ENCODE measurements around the gene GNAL.

Gene GNAL

GRCh38 chr18:11802586-11802985 is 113.5 kb downstream of the GNAL start:
- H3K4me1 Mint-ChIP-seq = peaks cover 0 to 4% of the 10 kb centered on the region in 2 donors
- H3K36me3 Mint-ChIP-seq = no peaks in the 10 kb centered on the region
- no peak overlapping the region for H3K4me3 Mint-ChIP-seq
- no peak for DNase-seq
- no peaks in the 10 kb centered on the region for H3K9me3 Mint-ChIP-seq
- H3K27me3 Mint-ChIP-seq = peaks cover 16 to 23% of the 10 kb centered on the region in 2 donors
- no peak for ATAC-seq (replicated peaks)
- H3K27ac Mint-ChIP-seq = no peak overlapping the region

GRCh38 chr18:11807233-11807632 is 118.2 kb downstream of the GNAL start:
- H3K9me3 Mint-ChIP-seq = no peaks in the 10 kb centered on the region
- DNase-seq = no peak
- no peak overlapping the region for H3K4me3 Mint-ChIP-seq

GRCh38 chr18:11808001-11808855 is 119.2 kb downstream of the GNAL start:
- Mint-ChIP-seq H3K27me3 (peaks cover 11 to 22% of the 10 kb centered on the region in 2 donors), H3K27ac (no peak overlapping the region), H3K9me3 (no peaks in the 10 kb centered on the region), H3K4me3 (no peak overlapping the region), H3K36me3 (no peaks in the 10 kb centered on the region), H3K4me1 (no peaks in the 10 kb centered on the region)
- no peak for ATAC-seq (replicated peaks)
- DNase-seq = no peak

More at GRCh38 chr18:11807233-11807632, 118.2 kb downstream of the GNAL start:
- H3K36me3 Mint-ChIP-seq = no peaks in the 10 kb centered on the region
- no peak for ATAC-seq (replicated peaks)
- no peak overlapping the region for H3K27ac Mint-ChIP-seq
- H3K27me3 Mint-ChIP-seq = peaks cover 16 to 29% of the 10 kb centered on the region in 2 donors
- no peaks in the 10 kb centered on the region for H3K4me1 Mint-ChIP-seq

GRCh38 chr18:11809895-11810294 is 120.8 kb downstream of the GNAL start:
- Mint-ChIP-seq H3K9me3 (no peaks in the 10 kb centered on the region), H3K4me1 (no peaks in the 10 kb centered on the region), H3K27ac (no peak overlapping the region), H3K27me3 (peaks cover 15 to 16% of the 10 kb centered on the region in 2 donors), H3K36me3 (no peaks in the 10 kb centered on the region), H3K4me3 (no peak overlapping the region)
- ATAC-seq (replicated peaks) = no peak
- DNase-seq = no peak

- DNase-seq (no peak), ATAC-seq (replicated peaks) (no peak)
- H3K36me3 Mint-ChIP-seq = no peaks in the 10 kb centered on the region
- peaks cover 15 to 16% of the 10 kb centered on the region in 2 donors for H3K27me3 Mint-ChIP-seq
- H3K9me3 Mint-ChIP-seq = no peaks in the 10 kb centered on the region
- H3K4me1 Mint-ChIP-seq = no peaks in the 10 kb centered on the region
- H3K27ac Mint-ChIP-seq = no peak overlapping the region
- H3K4me3 Mint-ChIP-seq = no peak overlapping the region
Observed at GRCh38 chr18:11810379-11810778, 121.3 kb downstream of the GNAL start.

- H3K27ac Mint-ChIP-seq = no peak overlapping the region
- no peaks in the 10 kb centered on the region for H3K9me3 Mint-ChIP-seq
- H3K27me3 Mint-ChIP-seq = peaks cover 15 to 19% of the 10 kb centered on the region in 2 donors
- H3K4me3 Mint-ChIP-seq = no peak overlapping the region
- no peak for DNase-seq
- ATAC-seq (replicated peaks) = no peak
- no peaks in the 10 kb centered on the region for H3K36me3 Mint-ChIP-seq
- no peaks in the 10 kb centered on the region for H3K4me1 Mint-ChIP-seq
Observed at GRCh38 chr18:11811009-11811408, 121.9 kb downstream of the GNAL start.

- Mint-ChIP-seq H3K9me3 (no peaks in the 10 kb centered on the region), H3K36me3 (no peaks in the 10 kb centered on the region), H3K4me1 (no peaks in the 10 kb centered on the region), H3K27ac (no peak overlapping the region), H3K4me3 (no peak overlapping the region), H3K27me3 (peaks cover 4 to 24% of the 10 kb centered on the region in 2 donors)
- DNase-seq = no peak
- ATAC-seq (replicated peaks) = no peak
Observed at GRCh38 chr18:11817229-11817628, 128.2 kb downstream of the GNAL start.

- DNase-seq = no peak
- Mint-ChIP-seq H3K4me3 (no peak overlapping the region), H3K27me3 (peaks cover 4 to 24% of the 10 kb centered on the region in 2 donors), H3K27ac (no peak overlapping the region), H3K9me3 (no peaks in the 10 kb centered on the region), H3K36me3 (no peaks in the 10 kb centered on the region), H3K4me1 (no peaks in the 10 kb centered on the region)
- ATAC-seq (replicated peaks) = no peak
Observed at GRCh38 chr18:11818486-11819203, 129.6 kb downstream of the GNAL start.

- DNase-seq = no peak
- Mint-ChIP-seq H3K27me3 (peaks cover 4 to 19% of the 10 kb centered on the region in 2 donors), H3K27ac (no peak overlapping the region), H3K4me1 (no peaks in the 10 kb centered on the region), H3K9me3 (no peaks in the 10 kb centered on the region), H3K36me3 (no peaks in the 10 kb centered on the region), H3K4me3 (no peak overlapping the region)
- no peak for ATAC-seq (replicated peaks)
Observed at GRCh38 chr18:11819938-11820337, 130.9 kb downstream of the GNAL start.

GRCh38 chr18:11820697-11821096 is 131.6 kb downstream of the GNAL start:
- Mint-ChIP-seq H3K27me3 (peaks cover 4 to 19% of the 10 kb centered on the region in 2 donors), H3K36me3 (no peaks in the 10 kb centered on the region), H3K4me1 (no peaks in the 10 kb centered on the region), H3K27ac (no peak overlapping the region), H3K4me3 (no peak overlapping the region), H3K9me3 (no peaks in the 10 kb centered on the region)
- ATAC-seq (replicated peaks) (no peak), DNase-seq (no peak)

- no peak for DNase-seq
Observed at GRCh38 chr18:11821208-11821607, 132.1 kb downstream of the GNAL start.

GRCh38 chr18:11821643-11822237 is 132.7 kb downstream of the GNAL start:
- Mint-ChIP-seq H3K9me3 (no peaks in the 10 kb centered on the region), H3K27me3 (peaks cover 4 to 9% of the 10 kb centered on the region in 2 donors), H3K27ac (no peak overlapping the region), H3K4me3 (no peak overlapping the region), H3K4me1 (no peaks in the 10 kb centered on the region), H3K36me3 (no peaks in the 10 kb centered on the region)
- ATAC-seq (replicated peaks) (no peak), DNase-seq (no peak)

More at GRCh38 chr18:11821208-11821607, 132.1 kb downstream of the GNAL start:
- Mint-ChIP-seq H3K27ac (no peak overlapping the region), H3K27me3 (peaks cover 4 to 14% of the 10 kb centered on the region in 2 donors), H3K4me3 (no peak overlapping the region), H3K4me1 (no peaks in the 10 kb centered on the region), H3K36me3 (no peaks in the 10 kb centered on the region), H3K9me3 (no peaks in the 10 kb centered on the region)
- ATAC-seq (replicated peaks) = no peak

- H3K27me3 Mint-ChIP-seq = peaks cover 0 to 6% of the 10 kb centered on the region in 2 donors
Observed at GRCh38 chr18:11823545-11823944, 134.5 kb downstream of the GNAL start.

GRCh38 chr18:11826836-11827235 is 137.8 kb downstream of the GNAL start:
- Mint-ChIP-seq H3K27me3 (peaks cover 0 to 7% of the 10 kb centered on the region in 2 donors), H3K9me3 (no peaks in the 10 kb centered on the region), H3K36me3 (no peaks in the 10 kb centered on the region), H3K4me1 (no peaks in the 10 kb centered on the region), H3K4me3 (no peak overlapping the region), H3K27ac (no peak overlapping the region)
- ATAC-seq (replicated peaks) (no peak), DNase-seq (no peak)

More at GRCh38 chr18:11823545-11823944, 134.5 kb downstream of the GNAL start:
- H3K36me3 Mint-ChIP-seq = no peaks in the 10 kb centered on the region
- no peaks in the 10 kb centered on the region for H3K4me1 Mint-ChIP-seq
- H3K9me3 Mint-ChIP-seq = no peaks in the 10 kb centered on the region
- no peak overlapping the region for H3K27ac Mint-ChIP-seq
- no peak overlapping the region for H3K4me3 Mint-ChIP-seq
- ATAC-seq (replicated peaks) (no peak), DNase-seq (no peak)

All from stimulated activated naive B cell treated with anti-CD40 and anti-IgM and Interleukin-4, amounts not matched to agents 10 μg/mL and 1 μg/mL and 100 μg/mL, for 72 hours (primary cell).